Fibroblast of upper back skin (primary cell): ENCODE results near the gene GPR52.

Experiments
- DNase-seq: peaks from one replicate; pipeline ENCODE4 v3.0.0-alpha.2; 2013

The GPR52 gene

GRCh38 chr1:174469052-174469451 is 21.3 kb downstream of the GPR52 start:
- no peak for DNase-seq

- no peak for DNase-seq
Measured at GRCh38 chr1:174469687-174470086, 21.9 kb downstream of the GPR52 start.

GRCh38 chr1:174479281-174479680 is 31.5 kb downstream of the GPR52 start:
- no peak for DNase-seq

- peak; percentile 2 for DNase-seq
Measured at GRCh38 chr1:174480324-174480723, 32.6 kb downstream of the GPR52 start.

- DNase-seq: no peak
Measured at GRCh38 chr1:174491606-174492005, 43.8 kb downstream of the GPR52 start.

- DNase-seq: no peak
Measured at GRCh38 chr1:174497478-174497877, 49.7 kb downstream of the GPR52 start.
